Loucy (cell line): ENCODE data around the gene HHLA2.

Source experiments
- H2AFZ ChIP-seq: fragments of 200-600 bp; sonication (generic); 2 replicates; pipeline ENCODE4 v1.6.0; 2016; ENCODE audit warnings: antibody characterized with exemption, mild to moderate bottlenecking, low read length, moderate library complexity
- H3F3A ChIP-seq: fragments of 200-600 bp; 2 replicates; pipeline ENCODE4 v1.6.0; 2016; ENCODE audit warnings: antibody characterized with exemption, low read depth, mild to moderate bottlenecking
- H3K27me3 ChIP-seq: fragments of 200-600 bp; sonication (generic); 2 replicates; pipeline ENCODE4 v1.6.1; 2014; ENCODE audit warnings: low read length, mild to moderate bottlenecking; ENCODE audit not compliant: insufficient read depth, poor library complexity, severe bottlenecking
- H3K36me3 ChIP-seq: fragments of 200-600 bp; sonication (generic); 2 replicates; pipeline ENCODE4 v1.6.1; 2016; ENCODE audit warnings: low read length; ENCODE audit not compliant: insufficient read depth
- H3K4me1 ChIP-seq: fragments of 200-600 bp; sonication (generic); 2 replicates; pipeline ENCODE4 v1.5.1; 2014; ENCODE audit warnings: low read length, mild to moderate bottlenecking; ENCODE audit not compliant: insufficient read depth, poor library complexity, severe bottlenecking
- H3K4me2 ChIP-seq: fragments of 200-600 bp; sonication (generic); 2 replicates; pipeline ENCODE4 v1.6.0; 2014; ENCODE audit warnings: antibody characterized with exemption, low read length, low read depth, mild to moderate bottlenecking; ENCODE audit not compliant: poor library complexity, severe bottlenecking
- H3K4me3 ChIP-seq: fragments of 200-600 bp; sonication (generic); 2 replicates; pipeline ENCODE4 v1.5.1; 2014; ENCODE audit warnings: low read length, mild to moderate bottlenecking, mixed read lengths; ENCODE audit not compliant: poor library complexity, severe bottlenecking
- H3K79me2 ChIP-seq: fragments of 200-600 bp; sonication (generic); 2 replicates; pipeline ENCODE4 v1.6.1; 2014; ENCODE audit warnings: low read length; ENCODE audit not compliant: insufficient read depth
- H3K9ac ChIP-seq: fragments of 200-600 bp; sonication (generic); 2 replicates; pipeline ENCODE4 v1.6.0; 2014; ENCODE audit warnings: mild to moderate bottlenecking, low read depth, low read length, moderate library complexity; ENCODE audit not compliant: poor library complexity, severe bottlenecking
- H3K9me2 ChIP-seq: fragments of 200-600 bp; sonication (generic); replicated peaks from 2 replicates; pipeline ENCODE4 v1.6.1; 2016; ENCODE audit warnings: low read depth, low read length, mixed read lengths
- H3K9me3 ChIP-seq: fragments of 200-600 bp; sonication (generic); 2 replicates; pipeline ENCODE4 v1.6.1; 2014; ENCODE audit warnings: mild to moderate bottlenecking, antibody characterized with exemption, low read length, low read depth; ENCODE audit not compliant: insufficient read depth
- H4K20me1 ChIP-seq: fragments of 200-600 bp; sonication (generic); 2 replicates; pipeline ENCODE4 v1.6.0; 2014; ENCODE audit warnings: antibody characterized with exemption, low read length, mild to moderate bottlenecking; ENCODE audit not compliant: insufficient read depth, poor library complexity, severe bottlenecking
- EZH2phosphoT487 ChIP-seq: fragments of 200-600 bp; IDR thresholded peaks from 2 replicates; pipeline ENCODE4 v1.6.1; 2018; ENCODE audit warnings: antibody characterized with exemption, mild to moderate bottlenecking, moderate library complexity, borderline replicate concordance
- TF ChIP-seq, protein P1 (sequence below): fragments of 200-600 bp; sonication (generic); conservative IDR thresholded peaks from 2 replicates; pipeline ENCODE4 v1.5.1; 2014; ENCODE audit warnings: mild to moderate bottlenecking, antibody characterized with exemption, low read length

HHLA2 gene

DNA sequence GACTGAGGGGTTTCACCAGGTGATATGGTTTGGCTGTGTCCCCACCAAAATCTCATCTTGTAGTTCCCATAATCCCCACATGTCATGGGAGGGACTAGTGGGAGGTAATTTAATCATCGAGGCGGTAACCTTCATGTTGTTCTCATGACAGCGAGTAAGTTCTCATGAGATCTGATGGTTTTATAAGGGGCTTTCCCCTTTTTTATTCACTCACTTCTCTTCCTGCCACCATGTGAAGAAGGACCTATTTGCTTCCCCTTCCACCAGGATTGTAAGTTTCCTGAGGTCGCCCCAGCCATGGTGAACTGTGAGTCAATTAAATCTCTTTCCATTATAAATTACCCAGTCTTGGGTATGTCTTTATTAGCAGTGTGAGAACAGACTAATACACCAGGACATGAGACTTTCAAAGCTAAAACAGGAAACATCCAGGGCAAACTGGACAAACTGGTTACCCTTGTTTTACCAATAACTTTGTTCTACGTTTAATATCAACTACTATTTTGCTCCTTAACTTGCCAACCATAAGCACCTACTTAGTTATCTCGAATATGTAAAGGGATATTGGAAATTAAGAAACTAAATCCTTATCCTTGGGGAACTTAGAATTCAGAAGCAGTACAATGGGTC is 115.9 kb downstream of the HHLA2 start:
- Histone ChIP-seq H3K9me2 (no peaks in the 10 kb centered on the region), H3K79me2 (no peaks in the 10 kb centered on the region), H3K4me2 (no peak overlapping the region), H3K9ac (no peak overlapping the region), H3K9me3 (no peaks in the 10 kb centered on the region), H3K4me1 (no peaks in the 10 kb centered on the region), H2AFZ (no peak overlapping the region), H3K36me3 (no peaks in the 10 kb centered on the region), H3F3A (no peaks in the 10 kb centered on the region), H3K4me3 (no peak overlapping the region), H3K27me3 (no peaks in the 10 kb centered on the region), H4K20me1 (no peaks in the 10 kb centered on the region)
- TF ChIP-seq, protein P1, sequence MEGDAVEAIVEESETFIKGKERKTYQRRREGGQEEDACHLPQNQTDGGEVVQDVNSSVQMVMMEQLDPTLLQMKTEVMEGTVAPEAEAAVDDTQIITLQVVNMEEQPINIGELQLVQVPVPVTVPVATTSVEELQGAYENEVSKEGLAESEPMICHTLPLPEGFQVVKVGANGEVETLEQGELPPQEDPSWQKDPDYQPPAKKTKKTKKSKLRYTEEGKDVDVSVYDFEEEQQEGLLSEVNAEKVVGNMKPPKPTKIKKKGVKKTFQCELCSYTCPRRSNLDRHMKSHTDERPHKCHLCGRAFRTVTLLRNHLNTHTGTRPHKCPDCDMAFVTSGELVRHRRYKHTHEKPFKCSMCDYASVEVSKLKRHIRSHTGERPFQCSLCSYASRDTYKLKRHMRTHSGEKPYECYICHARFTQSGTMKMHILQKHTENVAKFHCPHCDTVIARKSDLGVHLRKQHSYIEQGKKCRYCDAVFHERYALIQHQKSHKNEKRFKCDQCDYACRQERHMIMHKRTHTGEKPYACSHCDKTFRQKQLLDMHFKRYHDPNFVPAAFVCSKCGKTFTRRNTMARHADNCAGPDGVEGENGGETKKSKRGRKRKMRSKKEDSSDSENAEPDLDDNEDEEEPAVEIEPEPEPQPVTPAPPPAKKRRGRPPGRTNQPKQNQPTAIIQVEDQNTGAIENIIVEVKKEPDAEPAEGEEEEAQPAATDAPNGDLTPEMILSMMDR, result no peak
- TF ChIP-seq EZH2phosphoT487, result no peak

DNA sequence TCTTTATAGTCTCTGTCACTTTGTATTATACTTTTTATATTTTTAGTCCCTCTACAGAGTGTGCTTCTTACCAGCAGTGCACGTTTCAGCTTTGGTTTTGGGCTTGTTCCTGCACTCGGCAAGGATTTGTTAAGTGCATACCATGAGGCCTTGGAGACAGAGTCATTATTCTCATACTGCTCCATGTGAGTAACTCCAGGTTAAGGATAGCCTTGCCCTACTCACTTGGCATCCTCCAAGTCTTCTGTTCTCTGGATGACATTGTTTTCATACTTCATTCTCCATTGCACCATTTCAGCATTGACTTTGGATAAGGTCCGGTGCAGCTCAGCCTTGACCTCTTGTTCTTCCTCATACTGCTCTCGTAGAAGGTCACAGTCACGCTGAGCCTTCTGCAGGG is 117.7 kb downstream of the HHLA2 start:
- H2AFZ ChIP-seq, result no peak overlapping the region
- H3K36me3 ChIP-seq, result no peaks in the 10 kb centered on the region
- no peaks in the 10 kb centered on the region for H3K4me1 ChIP-seq
- H3K9me2 ChIP-seq, result no peaks in the 10 kb centered on the region
- H3K27me3 ChIP-seq, result no peaks in the 10 kb centered on the region
- no peak overlapping the region for H3K9ac ChIP-seq
- no peaks in the 10 kb centered on the region for H3K79me2 ChIP-seq
- TF ChIP-seq, protein P1, result no peak
- TF ChIP-seq EZH2phosphoT487, result no peak
- H3F3A ChIP-seq, result no peaks in the 10 kb centered on the region
- no peaks in the 10 kb centered on the region for H4K20me1 ChIP-seq
- H3K9me3 ChIP-seq, result no peaks in the 10 kb centered on the region
- H3K4me3 ChIP-seq, result no peak overlapping the region
- no peak overlapping the region for H3K4me2 ChIP-seq

DNA sequence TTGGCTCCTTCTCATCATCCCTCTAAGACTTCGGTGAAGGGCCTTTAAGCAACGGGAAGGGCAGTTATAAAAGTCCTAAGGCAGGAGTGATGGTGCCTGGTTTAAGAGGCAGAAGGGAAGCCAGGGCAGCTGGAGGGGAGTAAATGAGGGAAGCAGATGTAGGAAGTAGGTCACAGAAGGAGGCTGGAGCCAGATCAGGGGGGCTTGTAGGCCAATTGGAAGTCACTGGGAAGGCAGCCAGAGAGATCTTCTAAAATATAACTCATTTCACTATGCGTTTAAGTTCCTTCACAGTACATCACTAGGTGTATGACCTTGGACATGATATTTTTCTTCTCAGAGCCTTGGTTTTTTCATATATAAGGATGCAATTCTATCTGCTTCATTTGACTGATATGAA is 119.3 kb downstream of the HHLA2 start:
- no peaks in the 10 kb centered on the region for H3K9me2 ChIP-seq
- H3K4me3 ChIP-seq, result no peak overlapping the region

More for the DNA sequence above, 119.3 kb downstream of the HHLA2 start:
- TF ChIP-seq EZH2phosphoT487, result no peak
- TF ChIP-seq, protein P1, result no peak
- Histone ChIP-seq H3K9me3 (no peaks in the 10 kb centered on the region), H3K27me3 (no peaks in the 10 kb centered on the region), H3K79me2 (no peaks in the 10 kb centered on the region), H4K20me1 (no peaks in the 10 kb centered on the region), H3K4me2 (no peak overlapping the region), H3K36me3 (no peaks in the 10 kb centered on the region), H3K9ac (no peak overlapping the region), H2AFZ (no peak overlapping the region), H3K4me1 (no peaks in the 10 kb centered on the region), H3F3A (no peaks in the 10 kb centered on the region)
